HG03575 (cell line): ENCODE results near the gene NAIF1.
"Not testable (repeated sequence)": the region's sequence is repeated elsewhere in the genome, so short reads cannot be mapped to it uniquely, and the experiment has no call there.

Experiments
- ATAC-seq: cut with Tn5 transposase; IDR thresholded peaks from one replicate; pipeline ENCODE4 v1.9.1; 2021; ENCODE audit not compliant: unreplicated experiment, insufficient number of reproducible peaks, low FRiP score; ENCODE audit errors: extremely low read depth

NAIF1 gene

DNA sequence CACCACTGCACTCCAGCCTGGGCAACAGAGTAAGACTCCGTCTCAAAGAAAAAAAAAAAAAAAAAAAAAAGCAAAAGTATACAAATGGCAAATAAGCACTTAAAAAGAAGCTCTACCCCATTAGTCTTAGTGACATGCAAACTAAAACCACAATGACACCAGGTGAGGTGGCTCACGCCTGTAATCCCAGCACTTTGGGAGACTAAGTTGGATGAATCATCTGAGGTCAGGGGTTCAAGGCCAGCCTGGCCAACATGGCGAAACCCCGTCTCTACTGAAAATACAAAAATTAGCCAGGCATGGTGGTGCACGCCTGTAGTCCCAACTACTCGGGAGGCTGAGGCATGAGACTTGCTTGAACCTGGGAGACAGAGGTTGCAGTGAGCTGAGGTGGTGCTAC lies 21.7 kb downstream of the NAIF1 start:
- ATAC-seq: not testable (repeated sequence)

DNA sequence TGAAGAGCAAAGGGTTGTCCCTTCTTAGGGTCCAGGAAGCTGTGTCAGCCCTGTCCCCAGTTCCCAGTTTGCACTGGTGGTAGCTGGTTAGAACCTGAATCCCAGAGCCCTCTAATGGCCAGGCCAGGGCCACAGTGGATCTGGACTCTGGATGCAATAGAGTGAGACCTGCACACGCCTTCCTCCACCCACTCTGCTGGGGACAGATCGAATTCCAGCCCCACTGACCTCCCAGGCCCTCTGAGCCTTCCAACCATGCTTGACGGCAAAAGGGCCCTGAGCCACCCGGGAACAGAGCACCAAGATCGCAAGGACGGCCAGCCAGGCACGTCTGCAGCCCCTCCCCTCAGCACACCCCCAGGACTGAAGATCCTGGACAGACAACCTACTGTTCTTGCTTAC lies 23.7 kb downstream of the NAIF1 start:
- ATAC-seq: no peak

DNA sequence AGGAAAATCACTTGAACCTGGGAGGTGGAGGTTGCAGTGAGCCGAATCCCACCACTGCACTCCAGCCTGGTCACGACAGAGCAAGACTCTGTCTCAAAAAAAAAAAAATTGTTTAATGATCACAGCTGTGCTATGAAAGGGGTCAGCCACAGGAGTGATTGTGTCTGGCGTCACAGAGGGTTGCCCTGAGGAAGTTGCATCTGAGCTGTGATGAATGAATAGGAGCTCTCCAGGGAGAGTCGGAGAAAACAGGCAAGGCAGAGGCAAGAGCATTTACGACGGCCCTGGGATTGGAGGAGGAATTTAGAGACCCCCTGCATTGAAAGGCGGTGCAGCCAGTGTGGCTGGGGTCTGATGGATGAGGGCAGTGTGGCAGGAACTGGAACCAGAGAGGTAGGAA lies 25.1 kb downstream of the NAIF1 start:
- no peak for ATAC-seq

DNA sequence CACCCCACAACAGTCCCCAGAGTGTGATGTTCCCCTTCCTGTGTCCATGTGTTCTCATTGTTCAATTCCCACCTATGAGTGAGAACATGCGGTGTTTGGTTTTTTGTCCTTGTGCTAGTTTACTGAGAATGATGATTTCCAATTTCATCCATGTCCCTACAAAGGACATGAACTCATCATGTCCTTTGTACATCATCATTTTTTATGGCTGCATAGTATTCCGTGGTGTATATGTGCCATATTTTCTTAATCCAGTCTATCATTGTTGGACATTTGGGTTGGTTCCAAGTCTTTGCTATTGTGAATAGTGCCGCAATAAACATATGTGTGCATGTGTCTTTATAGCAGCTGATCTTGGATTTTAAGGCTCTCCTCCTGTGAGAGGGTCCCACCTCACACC lies 26.3 kb downstream of the NAIF1 start:
- not testable (repeated sequence) for ATAC-seq

DNA sequence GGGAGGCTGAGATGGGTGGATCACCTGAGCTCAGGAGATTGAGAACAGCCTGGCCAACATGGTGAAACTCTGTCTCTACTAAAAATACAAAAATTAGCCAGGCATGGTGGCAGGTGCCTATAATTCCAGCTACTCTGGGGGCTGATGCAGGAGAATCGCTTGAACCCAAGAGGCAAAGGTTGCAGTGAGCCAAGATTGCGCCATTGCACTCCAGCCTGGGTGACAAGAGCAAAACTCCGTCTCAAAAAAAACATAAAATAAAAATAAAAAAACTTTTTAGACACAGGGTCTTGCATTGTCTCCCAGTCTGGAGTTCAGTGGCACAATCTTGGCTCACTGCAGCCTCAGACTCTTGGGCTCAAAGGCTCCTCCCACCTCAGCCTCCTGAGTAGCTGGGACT lies 30.6 kb downstream of the NAIF1 start:
- ATAC-seq: not testable (repeated sequence)

DNA sequence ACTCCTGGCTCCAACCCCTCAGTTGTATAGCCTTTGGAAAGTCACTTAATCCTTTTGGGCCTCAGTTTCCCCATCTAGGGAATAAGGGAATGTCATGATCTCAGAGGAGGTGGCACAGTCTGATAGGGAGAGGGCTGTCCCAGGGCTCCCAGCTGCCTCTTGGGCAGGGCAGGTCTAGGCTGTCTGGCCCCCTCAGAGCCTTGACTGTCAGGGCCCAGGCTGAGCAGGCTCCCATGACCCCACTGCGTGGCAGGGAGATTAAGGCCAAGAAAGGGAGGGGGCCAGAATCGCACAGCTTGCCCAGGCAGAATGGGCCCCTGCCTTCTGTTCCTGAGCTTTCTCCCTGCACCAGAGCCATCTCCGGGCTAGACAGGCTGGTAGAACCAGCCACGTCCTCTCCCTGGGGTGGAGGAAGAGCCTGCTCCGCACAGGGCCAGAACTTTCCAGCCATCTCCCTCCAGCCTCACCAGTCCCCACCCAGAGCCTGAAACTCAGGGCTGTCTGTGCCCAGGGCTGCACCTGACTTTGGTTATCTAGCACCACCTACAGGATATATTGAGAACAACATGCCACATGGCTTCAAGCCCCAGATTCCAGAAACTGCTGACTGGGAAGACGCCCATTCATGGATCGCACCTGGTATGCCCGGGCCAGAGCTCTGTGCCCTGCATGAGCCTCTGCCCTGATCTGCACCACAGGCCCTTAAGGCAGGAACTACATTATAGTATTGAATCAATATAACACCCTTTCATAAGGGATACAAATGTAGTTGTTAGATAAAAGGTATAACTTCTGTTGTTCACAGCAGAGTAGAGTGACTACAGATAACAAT lies 32.1 kb downstream of the NAIF1 start:
- ATAC-seq: no peak

DNA sequence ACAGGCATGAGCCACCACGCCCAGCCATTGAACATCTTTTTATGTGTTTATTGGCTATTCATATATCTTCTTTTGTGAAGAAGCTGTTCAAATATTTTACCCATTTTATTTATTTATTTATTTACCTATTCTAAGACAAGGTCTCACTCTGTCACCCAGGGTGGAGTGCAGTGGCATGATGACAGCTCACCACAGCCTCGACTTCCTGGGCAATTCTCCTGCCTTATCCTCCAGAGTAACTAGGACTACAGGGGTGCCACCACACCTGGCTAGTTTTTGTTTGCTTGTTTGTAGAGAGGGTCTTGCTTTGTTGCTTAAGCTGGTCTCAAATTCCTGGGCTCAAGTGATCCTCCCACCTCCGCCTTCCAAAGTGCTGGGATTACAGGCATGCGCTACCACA lies 33.5 kb downstream of the NAIF1 start:
- no peak for ATAC-seq

DNA sequence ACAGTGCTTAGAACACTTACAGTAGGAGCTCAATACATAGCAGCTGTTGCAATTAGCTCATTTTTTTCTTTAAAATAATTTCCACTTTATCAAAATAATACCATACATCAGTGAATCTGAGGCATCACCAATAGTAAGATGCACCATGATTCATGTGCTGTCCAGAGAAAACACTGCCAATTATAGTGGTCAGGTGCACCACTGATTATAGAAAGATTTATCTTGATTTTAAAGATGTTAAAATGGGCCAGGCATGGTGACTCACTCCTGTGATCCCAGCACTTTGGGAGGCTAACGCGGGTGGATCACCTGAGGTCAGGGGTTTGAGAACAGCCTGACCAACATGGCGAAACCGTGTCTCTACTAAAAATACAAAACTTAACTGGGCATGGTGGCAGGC lies 39.4 kb downstream of the NAIF1 start:
- ATAC-seq: no peak

DNA sequence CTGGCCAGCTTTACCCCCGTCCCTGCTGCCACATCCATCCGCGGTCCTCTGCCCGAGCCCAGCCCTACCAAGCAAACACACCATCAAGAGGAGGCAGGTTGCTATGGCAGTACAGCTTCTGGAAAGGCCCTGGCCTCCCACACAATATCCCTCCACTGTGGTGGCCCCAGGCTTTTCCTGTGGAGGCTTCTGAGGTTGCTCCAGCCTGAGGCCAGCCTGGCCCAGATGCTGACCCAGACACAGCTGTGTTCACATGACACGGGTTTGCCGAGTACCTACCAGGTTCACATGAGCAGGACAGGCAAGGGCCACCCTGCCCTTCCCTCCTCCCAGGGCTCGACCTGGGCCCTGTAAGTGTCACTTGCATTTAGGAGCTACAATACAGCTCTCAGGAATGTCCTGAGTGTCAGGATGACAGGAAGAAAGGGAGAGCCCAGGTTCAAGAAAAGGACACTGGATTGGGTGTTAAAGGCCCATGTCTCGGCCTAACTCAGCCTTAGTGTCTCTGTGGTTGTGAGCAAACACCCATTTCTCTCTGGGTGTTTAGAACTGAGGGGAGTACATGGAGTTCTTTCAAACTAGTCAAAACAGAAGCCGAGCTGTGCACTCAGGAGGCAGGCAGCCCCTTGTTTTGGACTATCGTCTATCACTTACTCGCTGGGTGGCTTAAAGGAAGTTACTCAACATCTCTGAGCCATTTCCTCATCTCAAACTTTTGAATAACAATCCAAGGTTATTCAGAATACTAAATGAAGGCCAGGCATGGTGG lies 40.2 kb downstream of the NAIF1 start:
- ATAC-seq: no peak

DNA sequence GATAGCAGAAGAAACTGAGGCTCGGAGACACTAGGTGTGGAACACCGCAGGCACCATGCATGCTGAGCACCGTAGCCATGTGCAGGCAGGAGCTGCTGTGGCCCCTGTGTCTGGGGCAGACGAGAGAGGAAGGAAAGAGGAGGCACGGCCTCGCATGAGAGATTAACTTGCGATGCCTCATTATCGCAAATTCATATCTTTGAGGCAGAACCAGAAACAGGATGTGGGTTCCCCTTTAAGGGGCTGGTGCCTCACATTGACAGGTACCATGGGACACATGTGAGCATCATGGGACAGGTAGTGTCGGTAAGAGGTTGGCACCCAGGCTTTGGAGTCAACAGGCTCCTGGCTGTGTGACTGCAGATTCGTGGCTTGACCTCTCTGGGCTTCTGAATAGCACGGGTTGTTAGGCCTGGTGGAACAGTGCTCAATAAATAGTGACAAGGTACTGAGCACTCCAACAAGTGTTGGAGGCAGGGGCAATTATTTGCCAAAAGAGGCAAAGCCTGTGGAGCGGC lies 40.8 kb downstream of the NAIF1 start:
- ATAC-seq: no peak

DNA sequence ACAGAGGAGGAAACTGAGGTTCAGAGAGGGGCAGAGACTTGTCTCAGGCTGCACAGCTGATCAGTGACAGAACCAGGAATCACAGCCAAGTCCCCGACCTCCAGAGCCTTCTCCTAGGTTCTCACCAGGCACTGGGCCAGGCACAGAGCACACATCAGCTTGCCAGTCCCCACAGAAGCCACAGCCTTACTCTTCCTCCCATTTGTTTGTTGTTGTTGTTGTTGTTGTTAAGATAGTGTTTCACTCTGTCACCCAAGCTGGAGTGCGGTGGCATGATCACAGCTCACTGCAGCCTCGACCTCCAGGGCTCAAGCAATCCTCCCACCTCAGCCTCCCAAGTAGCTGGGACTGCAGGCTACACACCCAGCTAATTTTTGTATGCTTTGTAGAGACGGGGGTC lies 41.4 kb downstream of the NAIF1 start:
- ATAC-seq: no peak

DNA sequence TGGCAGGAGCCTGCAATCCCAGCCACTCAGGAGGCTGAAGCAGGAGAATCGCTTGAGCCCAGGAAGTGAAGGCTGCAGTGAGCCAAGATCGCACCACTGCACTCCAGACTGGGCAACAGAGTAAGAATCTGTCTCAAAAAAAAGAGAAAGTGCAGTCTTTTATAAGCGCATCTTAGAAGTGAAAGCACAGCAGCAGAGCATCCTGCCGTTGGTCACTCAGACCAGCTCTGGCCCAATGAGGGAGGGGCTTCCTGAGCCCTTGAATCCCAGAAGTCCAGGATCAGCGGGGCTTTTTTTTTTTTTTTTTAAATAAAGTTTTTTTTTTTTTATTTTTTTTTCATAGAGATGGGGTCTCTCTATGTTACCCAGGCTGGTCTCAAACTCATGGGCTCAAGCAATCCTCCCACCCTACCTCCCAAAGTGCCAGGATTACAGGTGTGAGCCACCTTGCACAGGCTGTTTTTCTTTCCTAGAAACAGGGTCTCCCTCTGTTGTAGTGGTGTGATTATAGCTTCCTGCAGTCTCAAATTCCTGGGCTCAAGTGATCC lies 42.3 kb downstream of the NAIF1 start:
- ATAC-seq: no peak

DNA sequence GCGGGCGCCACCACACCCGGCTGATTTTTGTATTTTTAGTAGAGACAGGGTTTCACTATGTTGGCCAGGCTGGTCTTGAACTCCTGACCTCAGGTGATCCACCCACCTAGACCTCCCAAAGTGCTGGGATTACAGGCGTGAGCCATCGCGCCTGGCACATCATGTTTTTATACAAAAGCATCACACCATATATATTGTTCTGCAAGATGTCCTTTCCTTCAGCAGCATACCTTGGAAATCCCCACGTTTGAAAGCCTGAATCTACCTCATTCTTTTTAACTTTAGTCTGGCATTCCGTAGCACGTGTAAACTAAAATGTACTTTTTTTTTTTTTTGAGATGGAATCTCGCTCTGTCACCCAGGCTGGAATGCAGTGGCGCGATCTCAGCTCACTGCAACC lies 43.4 kb downstream of the NAIF1 start:
- ATAC-seq: not testable (repeated sequence)

DNA sequence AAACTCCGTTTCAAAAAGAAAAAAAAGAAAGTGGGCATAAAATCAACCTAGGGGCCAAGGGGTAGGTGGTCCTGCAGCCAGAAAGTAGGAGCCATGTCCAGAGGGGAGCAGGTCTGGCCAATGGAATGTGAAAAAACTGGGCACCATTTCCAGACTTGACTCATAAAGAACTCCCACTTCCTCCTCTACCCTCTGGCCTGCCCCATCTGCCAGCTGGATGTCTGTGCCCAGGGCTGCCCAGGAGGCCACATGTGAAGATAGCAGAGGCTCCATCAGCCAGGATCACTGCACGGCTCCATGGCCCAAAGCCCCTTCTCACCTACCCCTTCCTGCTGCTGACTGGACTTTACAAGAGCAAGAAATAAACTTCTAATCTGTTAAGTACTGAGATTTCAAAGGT lies 44.2 kb downstream of the NAIF1 start:
- ATAC-seq: no peak

DNA sequence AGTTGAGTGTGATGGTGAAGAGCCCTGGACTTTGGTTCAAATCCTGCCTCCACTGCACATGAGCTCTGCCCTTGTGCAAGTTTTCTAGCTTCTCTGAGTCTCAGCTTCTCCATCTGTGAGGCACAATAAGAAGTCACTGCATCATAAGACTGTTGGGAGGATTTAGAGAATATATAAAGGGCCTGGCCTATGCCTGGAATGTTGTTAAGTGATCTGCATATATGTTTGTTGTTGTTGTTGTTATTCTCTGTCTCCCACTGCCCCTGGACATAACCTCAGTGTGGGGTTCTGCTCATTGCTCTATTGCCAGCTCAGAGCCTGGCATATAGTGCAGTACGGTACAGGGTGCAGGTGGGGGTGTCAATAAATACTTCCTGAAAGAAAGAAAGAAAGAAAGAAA lies 46.0 kb downstream of the NAIF1 start:
- no peak for ATAC-seq

DNA sequence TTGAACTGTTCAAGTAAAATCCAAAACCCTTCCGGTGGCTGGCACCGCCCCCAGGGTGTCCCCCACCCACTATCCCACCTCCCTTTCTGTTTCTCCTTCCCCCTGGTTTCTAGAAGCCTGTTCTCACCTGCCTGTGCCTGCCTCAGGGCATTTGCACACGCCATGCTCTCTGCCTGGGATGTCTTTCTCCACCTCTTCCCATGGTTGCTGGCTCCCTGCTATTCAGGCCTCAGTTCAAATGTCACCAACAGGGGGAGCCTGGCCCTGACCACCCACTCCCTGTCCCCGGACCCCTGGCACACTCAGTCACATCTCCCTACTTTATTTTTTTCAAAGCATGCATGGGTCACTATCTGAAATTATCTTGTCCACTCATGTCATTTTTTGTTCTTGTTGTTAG lies 46.4 kb downstream of the NAIF1 start:
- no peak for ATAC-seq

DNA sequence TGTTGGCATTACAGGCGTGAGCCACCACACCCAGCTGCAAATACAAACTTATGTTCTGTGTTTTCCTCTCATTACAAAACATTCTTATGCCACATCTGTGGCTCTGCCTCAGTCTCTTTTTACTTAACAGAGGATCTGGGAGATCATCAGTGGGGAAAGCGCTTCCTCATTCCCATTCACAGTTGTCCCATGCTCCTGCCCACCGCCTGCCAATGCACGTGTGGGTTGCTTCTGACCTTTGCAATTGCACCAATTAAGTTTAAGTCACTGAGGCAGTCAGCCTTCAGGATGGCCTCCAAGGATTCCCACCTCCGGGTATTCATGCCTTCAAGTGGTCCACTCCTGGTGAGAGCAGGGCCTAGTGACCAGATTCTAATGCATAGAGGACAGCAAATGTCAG lies 51.4 kb downstream of the NAIF1 start:
- ATAC-seq: no peak
